Motor neuron (in vitro differentiated cells): ENCODE data around the gene PMEPA1. TPM values are rescaled to one million over a fixed set of nuclear protein-coding genes. Genes with fewer than 3 reads are reported as not detected.

Experiments
- ATAC-seq, 8 experiments: fragments of 200-7000 bp; cut with Tn5 transposase; replicated peaks in 6 of 8; 2 replicates each; pipeline ENCODE4 v1.8.0; 2021; ENCODE audit warnings: mild to moderate bottlenecking in 8 of 8, moderate library complexity in 8 of 8
- H3K27ac ChIP-seq, 2 donors: fragments of 250-450 bp; sonication (Bioruptor Pico); 2 replicates each; pipeline ENCODE4 v1.9.0; 2021; ENCODE audit warnings: antibody characterized with exemption in 2 of 2, mild to moderate bottlenecking in 2 of 2, moderate library complexity in 1 of 2
- H3K4me1 ChIP-seq, 2 donors: fragments of 250-450 bp; sonication (Bioruptor Pico); replicated peaks in 1 of 2; 2 replicates each; pipeline ENCODE4 v1.6.1; 2021; ENCODE audit warnings: antibody characterized with exemption in 2 of 2, mild to moderate bottlenecking in 2 of 2, moderate library complexity in 1 of 2
- H3K4me3 ChIP-seq, 5 donors: fragments of 250-450 bp; sonication (Bioruptor Pico); 2 replicates each; pipeline ENCODE4 v1.9.0; 2021; ENCODE audit warnings: antibody characterized with exemption in 5 of 5, mild to moderate bottlenecking in 5 of 5, moderate library complexity in 4 of 5
- WGBS, 10 experiments: fragments of 450-650 bp; shearing (Covaris generic); methylation state at CpG; one replicate each; pipeline ENCODE4 v1.0.0; 2022; 5-methylcytosine and 5-hydroxymethylcytosine counted together
- in situ Hi-C, 9 experiments: fragments of 400-800 bp; cut with MboI; loops; one replicate each; pipeline ENCODE4 v1.15.0; 2021; ENCODE audit warnings: low sequenced_read_pairs in 9 of 9, low pct_unique_long_range_greater_than_20kb in 2 of 9; ENCODE audit not compliant: unreplicated experiment in 9 of 9
- total RNA-seq, 8 experiments: library from RNA; unstranded; fragments of 300-600 nt; gene quantifications; 2 replicates each; pipeline versions ENCODE4 v1.2.3 to v1.2.4, GENCODE V29; 2022

The PMEPA1 gene
- total RNA-seq, 8 experiments from 2014 or later = 0.61 to 26.2 (median 2.8) TPM

DNA sequence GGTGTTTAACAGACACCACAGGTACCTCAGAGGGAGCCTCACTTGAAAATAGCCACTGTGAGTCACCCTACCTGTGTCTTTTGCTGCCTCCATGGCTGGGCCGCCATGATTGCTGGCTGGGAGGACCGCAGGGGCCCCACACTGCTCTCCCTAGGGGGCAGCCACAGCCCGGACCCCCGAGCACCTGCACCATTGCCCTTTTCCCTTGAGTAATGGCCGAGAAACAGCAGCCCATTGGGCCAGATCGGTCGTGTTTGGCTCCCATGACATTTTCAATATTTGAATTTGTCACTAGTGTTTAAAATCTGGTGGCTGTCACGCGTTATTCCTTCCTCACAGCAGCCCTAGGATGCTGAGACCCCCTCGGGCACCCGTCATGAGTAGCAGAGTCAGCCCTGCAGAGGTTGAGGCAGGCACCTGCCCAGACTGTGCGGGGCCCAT lies 96.3 kb downstream of the PMEPA1 start:
- Histone ChIP-seq H3K4me1 (no peaks in the 10 kb centered on the region), H3K4me3 (no peak overlapping the region), H3K27ac (no peak overlapping the region)
- no peak for ATAC-seq
- 55 to 100% (median 82%) methylated on average over 2 to 6 of the region's 12 CpGs; no CpG with 5 or more reads in 3 of the 10 experiments for WGBS, 10 experiments
- in situ Hi-C loops = loop anchor here in 2 of 9 experiments (25.0 kb wide), 1 partner anchor 599 kb away; no protein-coding TSS in a partner anchor

GRCh38 chr20:57612916-57613315 lies 96.9 kb downstream of the PMEPA1 start:
- 71 to 100% (median 80%) methylated on average over 1 to 4 of the region's 7 CpGs; no CpG with 5 or more reads in 6 of the 10 experiments for WGBS, 10 experiments
- in situ Hi-C loops = loop anchor here in 2 of 9 experiments (25.0 kb wide), 1 partner anchor 599 kb away; no protein-coding TSS in a partner anchor

GRCh38 chr20:57612436-57612835 lies 97.4 kb downstream of the PMEPA1 start:
- Histone ChIP-seq H3K4me1 (no peaks in the 10 kb centered on the region), H3K4me3 (no peak overlapping the region), H3K27ac (no peak overlapping the region)
- 50 to 100% (median 90%) methylated on average over 1 to 7 of the region's 7 CpGs; no CpG with 5 or more reads in 2 of the 10 experiments for WGBS, 10 experiments
- in situ Hi-C loops = loop anchor here in 2 of 9 experiments (25.0 kb wide), 1 partner anchor 600 kb away; no protein-coding TSS in a partner anchor
- no peak for ATAC-seq

More at GRCh38 chr20:57612916-57613315, 96.9 kb downstream of the PMEPA1 start:
- Histone ChIP-seq H3K4me1 (no peaks in the 10 kb centered on the region), H3K4me3 (no peak overlapping the region), H3K27ac (no peak overlapping the region)
- ATAC-seq = no peak

GRCh38 chr20:57611586-57612311 lies 98.1 kb downstream of the PMEPA1 start:
- in situ Hi-C loops = loop anchor here in 2 of 9 experiments (25.0 kb wide), 1 partner anchor 601 kb away; no protein-coding TSS in a partner anchor
- no peak for ATAC-seq
- Histone ChIP-seq H3K4me1 (no peaks in the 10 kb centered on the region), H3K27ac (no peak overlapping the region), H3K4me3 (no peak overlapping the region)
- WGBS, 10 experiments = 42 to 91% (median 84%) methylated on average over 3 to 9 of the region's 18 CpGs; no CpG with 5 or more reads in 4 of the 10 experiments

DNA sequence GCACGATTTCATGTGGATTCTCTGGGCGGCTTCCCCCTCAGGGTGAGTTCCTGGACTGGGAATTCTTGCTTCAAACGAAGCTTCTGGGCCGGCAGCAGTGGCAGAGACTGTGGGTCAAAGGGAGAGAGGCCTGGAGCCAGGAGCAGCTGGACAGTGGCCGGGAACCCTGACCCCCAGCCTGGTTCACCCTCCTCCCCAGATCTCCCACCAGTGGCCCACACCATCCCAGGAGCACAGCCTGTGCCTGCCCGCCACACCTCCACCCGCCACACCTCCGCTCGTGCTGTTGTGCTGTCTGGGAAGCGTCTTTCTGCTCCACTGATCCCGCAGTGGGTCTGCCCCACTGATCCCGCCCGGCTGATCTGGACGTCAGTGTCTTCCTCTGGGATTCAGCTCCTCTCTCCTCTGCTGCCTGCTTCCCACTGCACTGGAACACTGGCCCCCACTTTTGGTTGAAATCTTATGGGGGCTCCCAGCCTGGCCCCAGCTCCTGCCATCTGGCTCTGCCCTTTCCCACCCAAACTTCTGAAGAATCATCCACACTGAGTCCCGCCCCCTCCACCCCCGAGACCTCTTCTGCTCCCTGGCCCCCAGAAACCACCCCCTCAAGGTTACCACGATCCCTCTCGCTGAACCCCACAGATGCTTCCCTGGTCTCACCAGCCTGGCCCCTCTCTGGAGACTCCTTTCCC lies 99.4 kb downstream of the PMEPA1 start:
- H3K4me3 ChIP-seq = no peak overlapping the region
- WGBS, 10 experiments = 46 to 100% methylated on average over 2 to 4 of the region's 18 CpGs; no CpG with 5 or more reads in 8 of the 10 experiments
- no peaks in the 10 kb centered on the region for H3K4me1 ChIP-seq
- H3K27ac ChIP-seq = no peak overlapping the region
- no peak for ATAC-seq
- in situ Hi-C loops = loop anchor here in 2 of 9 experiments (25.0 kb wide), 1 partner anchor 602 kb away; no protein-coding TSS in a partner anchor

- in situ Hi-C loops = loop anchor here in 6 of 9 experiments (10.0 to 25.0 kb wide), 4 partner anchors 575 to 605 kb away; no protein-coding TSS in a partner anchor
- H3K4me1 ChIP-seq = no peaks in the 10 kb centered on the region
- ATAC-seq = no peak
- H3K4me3 ChIP-seq = no peak overlapping the region
- 31 to 100% (median 54%) methylated on average over 3 to 4 of the region's 8 CpGs; no CpG with 5 or more reads in 5 of the 10 experiments for WGBS, 10 experiments
- no peak overlapping the region for H3K27ac ChIP-seq
Observed at GRCh38 chr20:57609842-57610167, 100.0 kb downstream of the PMEPA1 start.

GRCh38 chr20:57609086-57609841 lies 100.6 kb downstream of the PMEPA1 start:
- in situ Hi-C loops = loop anchor here in 6 of 9 experiments (10.0 to 25.0 kb wide), 4 partner anchors 576 to 606 kb away; no protein-coding TSS in a partner anchor
- no peak for ATAC-seq
- no peak overlapping the region for H3K27ac ChIP-seq
- no peak overlapping the region for H3K4me3 ChIP-seq
- H3K4me1 ChIP-seq = no peaks in the 10 kb centered on the region
- WGBS, 10 experiments = 40 to 80% (median 53%) methylated on average over 1 to 9 of the region's 16 CpGs; no CpG with 5 or more reads in 6 of the 10 experiments

DNA sequence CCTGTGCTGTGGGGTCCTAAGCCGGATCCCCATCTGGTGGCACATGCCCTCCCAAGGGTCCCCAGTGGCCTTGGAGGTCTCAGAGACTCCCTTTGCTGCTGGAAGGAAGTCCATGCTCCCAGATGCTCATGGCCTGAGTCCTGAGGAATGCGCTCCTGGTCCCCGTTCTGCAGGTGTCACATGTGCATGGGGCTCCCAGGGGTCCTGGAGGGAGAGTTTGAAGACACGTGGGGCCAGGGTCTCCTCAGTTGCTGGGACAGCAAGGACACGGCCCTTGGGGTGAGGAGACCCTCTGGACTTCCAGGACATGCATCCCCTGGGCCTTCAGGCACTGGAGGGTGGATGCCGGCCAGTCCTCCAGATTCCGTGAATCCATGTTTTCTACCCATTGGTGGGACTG lies 101.3 kb downstream of the PMEPA1 start:
- Histone ChIP-seq H3K27ac (no peak overlapping the region), H3K4me3 (no peak overlapping the region), H3K4me1 (no peaks in the 10 kb centered on the region)
- WGBS, 10 experiments = 63 to 100% (median 73%) methylated on average over 2 to 4 of the region's 7 CpGs; no CpG with 5 or more reads in 7 of the 10 experiments
- in situ Hi-C loops = loop anchor here in 6 of 9 experiments (10.0 to 25.0 kb wide), 4 partner anchors 576 to 606 kb away; no protein-coding TSS in a partner anchor
- ATAC-seq = no peak

DNA sequence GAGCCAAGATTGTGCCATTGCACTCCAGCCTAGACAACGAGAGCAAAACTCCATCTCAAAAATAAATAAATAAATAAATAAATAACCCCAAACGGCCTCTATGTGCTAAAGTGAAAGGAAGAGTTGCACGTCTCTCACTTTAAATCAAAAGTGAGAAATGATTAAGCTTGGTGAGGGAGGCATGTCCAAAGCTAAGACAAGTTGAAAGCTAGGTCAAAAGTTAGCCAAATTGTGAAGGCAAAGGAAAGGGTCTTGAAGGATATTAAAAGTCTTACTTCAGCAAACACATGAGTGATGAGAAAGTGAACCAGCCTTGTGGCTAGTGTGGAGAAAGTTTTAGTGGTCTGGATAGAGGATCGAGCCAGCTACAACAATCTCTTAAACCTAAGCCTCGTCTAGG lies 103.9 kb downstream of the PMEPA1 start:
- ATAC-seq = no peak
- no peaks in the 10 kb centered on the region for H3K4me1 ChIP-seq
- H3K4me3 ChIP-seq = no peak overlapping the region
- in situ Hi-C loops = loop anchor here in 6 of 9 experiments (10.0 to 25.0 kb wide), 4 partner anchors 579 to 609 kb away; no protein-coding TSS in a partner anchor
- 37 to 92% (median 66%) methylated on average over 1 to 5 of the region's 5 CpGs; no CpG with 5 or more reads in 1 of the 10 experiments for WGBS, 10 experiments
- H3K27ac ChIP-seq = no peak overlapping the region

GRCh38 chr20:57605045-57605444 lies 104.8 kb downstream of the PMEPA1 start:
- no peak for ATAC-seq
- in situ Hi-C loops = loop anchor here in 6 of 9 experiments (10.0 to 25.0 kb wide), 4 partner anchors 580 to 610 kb away; no protein-coding TSS in a partner anchor
- Histone ChIP-seq H3K27ac (no peak overlapping the region), H3K4me3 (no peak overlapping the region), H3K4me1 (no peaks in the 10 kb centered on the region)
- 52 to 100% (median 79%) methylated on average over 2 to 5 of the region's 5 CpGs; no CpG with 5 or more reads in 1 of the 10 experiments for WGBS, 10 experiments

DNA sequence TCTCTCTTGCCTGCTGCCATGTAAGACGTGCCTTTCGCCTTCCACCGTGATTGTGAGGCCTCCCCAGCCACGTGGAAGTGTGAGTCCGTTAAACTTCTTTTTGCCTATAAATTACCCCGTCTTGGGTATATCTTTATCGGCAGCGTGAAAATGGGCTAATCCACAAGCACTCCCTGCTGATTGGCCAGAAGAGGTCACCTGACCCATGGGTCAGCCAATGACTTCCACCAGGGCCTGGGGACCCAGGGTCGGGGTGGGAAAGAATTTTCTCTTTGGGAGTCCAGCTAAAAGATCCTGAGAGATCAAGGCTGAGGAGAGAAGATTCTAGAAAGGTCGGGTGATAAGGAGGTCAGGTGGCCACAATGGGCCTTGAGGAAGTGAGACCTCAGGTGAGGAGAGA lies 106.7 kb downstream of the PMEPA1 start:
- Histone ChIP-seq H3K4me3 (no peak overlapping the region), H3K4me1 (peaks cover 0 to 1% of the 10 kb centered on the region in 2 donors), H3K27ac (no peak overlapping the region)
- no peak for ATAC-seq
- in situ Hi-C loops = loop anchor here in 6 of 9 experiments (10.0 to 25.0 kb wide), 4 partner anchors 582 to 612 kb away; no protein-coding TSS in a partner anchor
- WGBS, 10 experiments = 62 to 94% (median 81%) methylated on average over 1 to 6 of the region's 10 CpGs; no CpG with 5 or more reads in 1 of the 10 experiments

GRCh38 chr20:57601737-57602136 lies 108.1 kb downstream of the PMEPA1 start:
- H3K4me3 ChIP-seq = no peak overlapping the region
- no peak for ATAC-seq
- H3K4me1 ChIP-seq = peaks cover 0 to 6% of the 10 kb centered on the region in 2 donors
- 30 to 100% (median 60%) methylated on average over 1 to 3 of the region's 5 CpGs; no CpG with 5 or more reads in 5 of the 10 experiments for WGBS, 10 experiments
- in situ Hi-C loops = loop anchor here in 6 of 9 experiments (10.0 to 25.0 kb wide), 4 partner anchors 583 to 613 kb away; no protein-coding TSS in a partner anchor
- no peak overlapping the region for H3K27ac ChIP-seq
